CD4-positive, alpha-beta T cell treated with Interleukin-17A for 1 hour (primary cell): ENCODE data around the gene HTR6.

Source experiments
- DNase-seq: peaks from one replicate; pipeline ENCODE4 v3.0.0-alpha.2; 2020

The HTR6 gene

DNA sequence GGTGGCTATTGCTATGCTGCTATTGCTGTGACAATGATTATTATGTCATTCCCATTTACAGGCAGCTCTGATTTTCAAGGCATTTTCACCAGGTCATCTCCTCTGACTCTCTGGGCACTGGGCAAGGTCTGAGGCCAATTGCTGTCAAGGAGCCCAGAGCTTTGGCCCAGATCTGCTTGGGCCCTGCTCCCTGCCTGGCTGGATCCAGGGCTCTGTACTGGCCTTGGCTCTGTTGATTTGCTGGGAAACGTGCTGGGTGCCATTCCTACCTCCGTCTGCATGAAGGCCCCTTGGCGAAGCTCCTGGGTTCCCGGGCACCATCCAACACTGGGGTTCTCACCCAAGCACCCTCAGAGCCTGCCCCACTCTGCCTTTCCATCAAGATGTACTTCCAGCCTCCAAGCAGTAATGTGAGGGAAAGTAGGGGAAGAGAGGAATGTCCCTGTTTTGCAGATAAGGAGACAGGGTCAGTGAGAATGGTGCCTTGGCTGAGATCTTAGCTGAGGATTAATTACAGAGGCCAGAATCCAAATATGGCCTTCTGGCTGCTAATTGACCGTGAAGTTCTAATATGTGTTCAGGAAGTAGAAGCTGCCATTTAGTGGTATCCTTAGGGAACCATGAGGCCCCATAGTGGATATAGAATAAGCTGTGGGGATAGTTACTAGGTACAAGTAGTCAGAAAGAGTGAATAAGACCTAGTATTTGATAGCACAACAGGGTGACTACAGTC lies 63.9 kb downstream of the HTR6 start:
- no peak for DNase-seq

DNA sequence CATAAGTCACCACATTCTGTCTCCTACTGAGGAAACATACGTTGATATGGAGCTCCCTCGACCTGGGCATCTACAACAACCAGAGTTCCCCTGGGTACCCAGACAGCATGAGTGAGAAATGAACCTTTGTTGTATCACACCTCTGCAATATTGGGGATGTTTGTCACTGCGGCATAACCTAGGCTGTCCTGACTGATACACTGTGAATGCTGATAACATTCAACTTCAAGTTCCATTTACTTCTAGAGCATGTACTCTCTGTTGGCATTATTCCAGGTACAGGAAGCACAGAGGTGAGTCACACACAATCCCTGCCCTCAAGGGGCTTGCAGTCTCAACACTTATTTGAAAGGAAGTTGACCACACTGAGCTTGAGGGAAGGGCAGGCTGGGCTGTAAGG lies 65.6 kb downstream of the HTR6 start:
- DNase-seq: no peak
